Subcutaneous preadipocyte (primary cell): ENCODE measurements around the gene SMIM44. TPM values are rescaled to one million over a fixed set of nuclear protein-coding genes. Genes with fewer than 3 reads are reported as not detected.

Source experiments
- small RNA-seq: library from RNA; depleted of rRNA; stranded (forward); fragments of <200 nt; gene quantifications from one replicate; pipeline ENCODE3, GENCODE V24; 2012
- total RNA-seq: library from RNA; depleted of rRNA; stranded (reverse); fragments of >200 nt; gene quantifications from 2 replicates; pipeline ENCODE4 v1.2.3, GENCODE V29; 2012

SMIM44 gene
- total RNA-seq, result not detected in 2 replicates

DNA sequence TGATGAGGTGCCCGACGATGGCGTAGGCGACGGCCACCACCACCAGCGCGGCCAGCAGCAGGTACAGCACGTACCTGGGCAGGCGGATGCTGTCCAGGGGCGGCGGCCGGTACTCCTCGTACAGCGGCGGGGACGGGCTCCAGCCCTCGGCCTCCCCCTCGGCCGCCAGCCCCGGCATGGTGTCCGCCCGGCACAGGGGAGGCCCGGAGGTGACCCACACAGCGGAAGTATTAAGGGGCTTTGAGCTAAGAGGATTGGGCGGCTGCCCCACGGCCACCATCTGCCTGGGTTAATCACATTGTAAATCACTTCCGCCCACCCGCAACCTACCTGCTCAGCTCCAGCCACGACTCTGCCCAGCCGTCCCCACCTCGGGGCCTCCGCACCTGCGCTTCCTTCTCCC is at the start of gene SMIM44:
Gene SMIM44, minus strand, starts transcription at position 216 of the 403 bp plus-strand sequence. Its CDS starts 38 bp downstream, at position 178.

DNA sequence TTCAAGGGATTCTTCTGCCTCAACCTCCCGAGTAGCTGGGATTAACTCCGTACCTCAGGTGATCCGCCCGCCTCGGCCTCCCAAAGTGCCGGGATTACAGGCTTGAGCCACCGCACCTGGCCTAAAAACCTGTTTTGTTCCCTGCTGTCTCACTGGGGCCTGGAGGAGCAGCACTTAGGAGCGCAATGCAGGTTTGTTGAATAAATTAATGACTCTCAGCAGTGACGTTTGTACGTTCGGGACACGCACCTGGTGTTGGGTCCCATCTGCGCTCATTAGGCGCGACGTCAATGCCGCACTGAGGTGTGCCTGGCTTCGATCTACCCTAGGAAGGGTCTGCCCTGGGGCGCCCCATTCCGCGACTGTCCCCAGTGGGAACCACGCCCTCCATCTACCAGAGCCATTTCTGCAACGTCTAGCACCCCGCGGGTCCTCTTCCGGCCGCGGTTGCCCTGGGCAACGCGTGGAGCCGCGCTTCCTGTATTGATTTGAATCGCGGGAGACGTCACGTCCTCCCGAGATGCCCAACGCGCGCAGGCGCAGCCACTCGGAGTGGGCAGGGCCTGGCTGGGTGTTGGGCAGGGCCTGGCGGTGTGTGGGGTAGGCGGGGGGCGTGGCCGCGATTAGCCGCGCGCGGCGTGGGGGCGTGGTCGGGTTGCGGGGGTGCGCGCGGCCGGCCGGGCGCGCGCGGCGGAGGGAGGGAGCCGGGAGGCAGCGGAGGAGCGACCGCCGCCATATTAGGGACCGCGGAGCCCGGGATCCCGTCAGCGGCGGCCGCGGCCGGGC is 22.6 kb upstream of the SMIM44 start, which contains the start of gene FZR1:
Gene FZR1, plus strand, starts transcription at position 714 of the 786 bp plus-strand sequence. CDS start 16,679 bp downstream, outside the sequence.

GRCh38 chr19:3500429-3501101 is 17.3 kb upstream of the SMIM44 start, which contains the start of gene DOHH:
TSS of gene DOHH (minus strand) at chr19:3500674. CDS start at chr19:3496814, 3,860 bp downstream.

GRCh38 chr19:3480383-3481091 is 2.7 kb downstream of the SMIM44 start, which contains the start of gene SMIM24:
TSS of gene SMIM24 (minus strand) at chr19:3480525. CDS start at chr19:3480463, 62 bp downstream.

Small RNA genes lying within 50 kb of the gene (small RNA-seq; reads per million reads assigned to genes)
- gene RF00212, result not detected

Other genes starting within 250 kb of the SMIM44 start
- gene NFIC, start 116.9 kb downstream of the SMIM44 start, total RNA-seq, result 66.3 and 76.4 TPM in 2 replicates
- not detected in 2 replicates for gene SMIM24, start 2.9 kb downstream of the SMIM44 start, total RNA-seq
- 7.3 and 9.6 TPM in 2 replicates for gene DOHH, start 17.2 kb upstream of the SMIM44 start, total RNA-seq
- gene FZR1, start 22.9 kb upstream of the SMIM44 start, total RNA-seq, result 44.6 and 45.6 TPM in 2 replicates
- not detected in 2 replicates for gene TEKTIP1, start 55.7 kb upstream of the SMIM44 start, total RNA-seq
- gene MFSD12, start 74.1 kb upstream of the SMIM44 start, total RNA-seq, result 82.7 and 86.6 TPM in 2 replicates
- 73.5 and 85.2 TPM in 2 replicates for gene HMG20B, start 89.5 kb upstream of the SMIM44 start, total RNA-seq
- under 0.01 TPM in 2 replicates for gene GIPC3, start 102.0 kb upstream of the SMIM44 start, total RNA-seq
- 0.73 and 1.8 TPM in 2 replicates for gene TBXA2R, start 123.4 kb upstream of the SMIM44 start, total RNA-seq
- gene CACTIN, start 143.3 kb upstream of the SMIM44 start, total RNA-seq, result 21.7 and 26.4 TPM in 2 replicates
- 21.7 and 24.0 TPM in 2 replicates for gene PIP5K1C, start 217.0 kb upstream of the SMIM44 start, total RNA-seq
- gene TJP3, start 224.9 kb upstream of the SMIM44 start, total RNA-seq, result not detected in 2 replicates